Pancreas (tissue), 10 donors: ENCODE measurements around the gene ACOXL. TPM values are rescaled to one million over a fixed set of nuclear protein-coding genes. Genes with fewer than 3 reads are reported as not detected.
"Not testable (repeated sequence)": the region's sequence is repeated elsewhere in the genome, so short reads cannot be mapped to it uniquely, and the experiment has no call there.

Experiments
- ATAC-seq, 4 donors: fragments of 200-7000 bp; cut with Tn5 transposase; one replicate each; pipeline versions ENCODE4 v1.8.0 to v1.9.1; 2020; ENCODE audit warnings: mild to moderate bottlenecking in 4 of 4, moderate library complexity in 4 of 4
- DNase-seq, 6 donors: peaks; one replicate each; pipeline ENCODE4 v3.0.0-alpha.2; 2020
- FAIRE-seq: peaks from 2 replicates; lab custom pipeline; 2012; peaks lifted over from hg19 to GRCh38; lab: Jason Lieb, UNC
- H3K27ac ChIP-seq, 4 donors: fragments of 200-600 bp; sonication (generic); 1 replicate in 3 of 4; 2 replicates in 1 of 4; pipeline versions ENCODE4 v1.5.0 to v1.8.0; 2020
- H3K27me3 ChIP-seq, 4 donors: fragments of 200-600 bp; one replicate each; pipeline ENCODE4 v1.8.0; 2021
- H3K36me3 ChIP-seq, 3 donors: fragments of 200-600 bp; sonication (generic) in 1 of 3; one replicate each; pipeline versions ENCODE4 v1.5.0 to v1.8.0; 2020 to 2021
- H3K4me1 ChIP-seq, 3 donors: fragments of 200-600 bp; one replicate each; pipeline ENCODE4 v1.8.0; 2021
- H3K4me3 ChIP-seq, 4 donors: fragments of 200-600 bp; sonication (generic) in 2 of 4; one replicate each; pipeline versions ENCODE4 v1.5.0 to v1.8.0; 2020 to 2021
- H3K9me3 ChIP-seq, 4 donors: fragments of 200-600 bp; one replicate each; pipeline ENCODE4 v1.8.0; 2021
- CTCF ChIP-seq, 4 donors: fragments of 200-600 bp; sonication (generic) in 3 of 4; IDR thresholded peaks; one replicate each; pipeline versions ENCODE4 v1.5.0 to v1.8.0; 2021; ENCODE audit warnings: antibody characterized with exemption in 4 of 4
- WGBS, 2 donors: extraction: QIAGEN DNeasy Blood & Tissue Kit; methylation state at CpG; one replicate each; pipeline ENCODE4 v1.1.7; 2013; 5-methylcytosine and 5-hydroxymethylcytosine counted together
- intact Hi-C, 3 donors: fragments of 100-400 bp; cut with DNase I; formaldehyde crosslinking; loops; one replicate each; pipeline versions ENCODE4 v1.11.1 to v1.14.2; 2022
- polyA plus RNA-seq, 2 donors: library from polyadenylated mRNA; stranded (reverse); fragments of 200-250 nt; gene quantifications; one replicate each; pipeline ENCODE4 v1.2.3, GENCODE V29; 2013
- total RNA-seq, 6 donors: library from RNA; stranded (reverse); fragmentation: NEBNext Ultra II Directional in 4 of 6; extraction: Animal tissue kit (Norgen Biotek cat#: 25700) in 4 of 6; gene quantifications; one replicate each; pipeline versions ENCODE4 v1.2.1 to v1.2.4, GENCODE V29; 2021 to 2023
- donor health status: healthy with polysubstance abuse.
- donor health status: DM: no; HTN: no; CAD: no; lungs with moderate emphysema.
- donor health status: DM: no; HTN: no; CAD: no.
- donor health status: control.
- donor health status: control.
- donor health status: Bipolar disorder and iron deficiency.
- donor health status: DM: yes; HTN: yes; CAD: no.
- donor health status: DM: no; HTN: no; CAD: no.
- donor health status: DM: no; HTN: no; CAD: no.
- donor health status: DM: yes; HTN: yes; CAD: no.

The ACOXL gene
- total and polyA plus RNA-seq, 8 donors, result 0.06 to 0.75 (median 0.21) TPM; not detected in 2

GRCh38 chr2:110690083-110690965 is 42.0 kb upstream of the ACOXL start:
- no peak for FAIRE-seq
- H3K27me3 ChIP-seq, result peaks cover 0 to 3% (median 0%) of the 10 kb centered on the region in 4 donors
- H3K9me3 ChIP-seq, result no peaks in the 10 kb centered on the region
- ATAC-seq, result no peak
- TF ChIP-seq CTCF (IDR thresholded peaks at IDR 0.05), result no peak
- no peak overlapping the region for H3K4me3 ChIP-seq
- WGBS, 2 donors, result 76 to 81% methylated on average over 4 of the region's 4 CpGs
- no peaks in the 10 kb centered on the region for H3K4me1 ChIP-seq
- no peaks in the 10 kb centered on the region for H3K36me3 ChIP-seq
- H3K27ac ChIP-seq, result no peak overlapping the region
- intact Hi-C loops, result no loop called here
- no peak for DNase-seq

- intact Hi-C loops, result no loop called here
- 83 to 89% methylated on average over 11 of the region's 11 CpGs for WGBS, 2 donors
These were observed 40.6 kb upstream of the ACOXL start for GRCh38 chr2:110691612-110692258.

GRCh38 chr2:110695146-110695898 is 37.1 kb upstream of the ACOXL start:
- ATAC-seq, FAIRE-seq, H3K27ac ChIP-seq, H3K36me3 ChIP-seq, H3K4me3 ChIP-seq, H3K27me3 ChIP-seq, H3K9me3 ChIP-seq, DNase-seq, intact Hi-C loops, H3K4me1 ChIP-seq: not testable (repeated sequence)
- WGBS, 2 donors, result 24 to 29% methylated on average over 4 to 5 of the region's 5 CpGs

More at GRCh38 chr2:110691612-110692258, 40.6 kb upstream of the ACOXL start:
- no peak for FAIRE-seq
- TF ChIP-seq CTCF (IDR thresholded peaks at IDR 0.05), result no peak
- Histone ChIP-seq H3K4me1 (no peaks in the 10 kb centered on the region), H3K9me3 (no peaks in the 10 kb centered on the region), H3K4me3 (no peak overlapping the region), H3K27ac (no peak overlapping the region), H3K36me3 (no peaks in the 10 kb centered on the region), H3K27me3 (peaks cover 0 to 3% (median 0%) of the 10 kb centered on the region in 4 donors)
- no peak for DNase-seq
- ATAC-seq, result no peak

- H3K4me3 ChIP-seq, H3K9me3 ChIP-seq, H3K36me3 ChIP-seq, DNase-seq, H3K27me3 ChIP-seq, H3K27ac ChIP-seq, intact Hi-C loops, FAIRE-seq, ATAC-seq, H3K4me1 ChIP-seq: not testable (repeated sequence)
- WGBS, 2 donors, result no CpG with 5 or more reads among the region's 6 CpGs
These were observed 34.1 kb upstream of the ACOXL start for GRCh38 chr2:110698253-110698652.

- 39 to 43% methylated on average over 2 of the region's 2 CpGs for WGBS, 2 donors
- ATAC-seq, result no peak
- no peak for TF ChIP-seq CTCF (IDR thresholded peaks at IDR 0.05)
- intact Hi-C loops, result no loop called here
- FAIRE-seq, result no peak
- Histone ChIP-seq H3K9me3 (no peaks in the 10 kb centered on the region), H3K36me3 (no peaks in the 10 kb centered on the region), H3K4me1 (no peaks in the 10 kb centered on the region), H3K27me3 (no peaks in the 10 kb centered on the region), H3K27ac (no peak overlapping the region), H3K4me3 (no peak overlapping the region)
- no peak for DNase-seq
These were observed 29.6 kb upstream of the ACOXL start for GRCh38 chr2:110702514-110703380.
